Activated CD4-positive, alpha-beta T cell treated with anti-CD3 and anti-CD28 coated beads, Interleukin-2, amount 10 ng/mL, durations not matched to agents 24 days and 14 days (primary cell): ENCODE data around the gene ARID2. TPM values are rescaled to one million over a fixed set of nuclear protein-coding genes. Genes with fewer than 3 reads are reported as not detected.

Source experiments
- DNase-seq: peaks from one replicate; pipeline ENCODE4 v3.0.0; 2022
- H3K27ac Mint-ChIP-seq: one replicate; pipeline ENCODE4 v1.8.0; 2022; ENCODE audit warnings: mild to moderate bottlenecking, mixed read lengths
- H3K27me3 Mint-ChIP-seq: one replicate; pipeline ENCODE4 v1.8.0; 2022; ENCODE audit warnings: mixed read lengths
- H3K36me3 Mint-ChIP-seq: one replicate; pipeline ENCODE4 v1.8.0; 2022; ENCODE audit warnings: low read depth, mild to moderate bottlenecking, mixed read lengths
- H3K4me1 Mint-ChIP-seq: one replicate; pipeline ENCODE4 v1.8.0; 2021; ENCODE audit warnings: mixed read lengths
- H3K4me3 Mint-ChIP-seq: one replicate; pipeline ENCODE4 v1.8.0; 2022; ENCODE audit warnings: mild to moderate bottlenecking, moderate library complexity, mixed read lengths
- H3K9me3 Mint-ChIP-seq: one replicate; pipeline ENCODE4 v1.8.0; 2021; ENCODE audit warnings: mixed read lengths
- intact Hi-C: fragments of 100-400 bp; cut with micrococcal nuclease; formaldehyde crosslinking; loops from one replicate; pipeline ENCODE4 v1.15.1; 2023
- total RNA-seq: library from RNA; stranded (reverse); gene quantifications from 2 replicates; pipeline ENCODE4 v1.2.3, GENCODE V29; 2022

The ARID2 gene
- total RNA-seq, 1 donor from 2014 or later = 36.4 TPM

- H3K27me3 Mint-ChIP-seq = no peaks in the 10 kb centered on the region
- DNase-seq = no peak
These were observed 1.4 kb upstream of the ARID2 start for GRCh38 chr12:45727980-45728629.

GRCh38 chr12:45728630-45729232, 775 bp upstream of the ARID2 start:
- Mint-ChIP-seq H3K4me3 (peak overlapping the region; percentile 91), H3K27me3 (no peaks in the 10 kb centered on the region), H3K36me3 (peaks cover 19% of the 10 kb centered on the region), H3K9me3 (no peaks in the 10 kb centered on the region), H3K27ac (peak overlapping the region; percentile 99), H3K4me1 (peaks cover 27% of the 10 kb centered on the region)
- intact Hi-C loops = loop anchor here (1.0 to 10.0 kb wide), 8 partner anchors 58 to 1979 kb away; partner anchors contain the start of genes RPAP3 and SLC38A2
- peak; percentile 99 for DNase-seq

More at GRCh38 chr12:45727980-45728629, 1.4 kb upstream of the ARID2 start:
- H3K27ac Mint-ChIP-seq = peak overlapping the region; percentile 99
- intact Hi-C loops = loop anchor here (1.0 to 10.0 kb wide), 11 partner anchors 41 to 1979 kb away; partner anchors contain the start of genes ANO6, RPAP3, SCAF11 and SLC38A2
- peak overlapping the region; percentile 91 for H3K4me3 Mint-ChIP-seq
- no peaks in the 10 kb centered on the region for H3K9me3 Mint-ChIP-seq
- peaks cover 25% of the 10 kb centered on the region for H3K4me1 Mint-ChIP-seq
- H3K36me3 Mint-ChIP-seq = peaks cover 18% of the 10 kb centered on the region

DNA sequence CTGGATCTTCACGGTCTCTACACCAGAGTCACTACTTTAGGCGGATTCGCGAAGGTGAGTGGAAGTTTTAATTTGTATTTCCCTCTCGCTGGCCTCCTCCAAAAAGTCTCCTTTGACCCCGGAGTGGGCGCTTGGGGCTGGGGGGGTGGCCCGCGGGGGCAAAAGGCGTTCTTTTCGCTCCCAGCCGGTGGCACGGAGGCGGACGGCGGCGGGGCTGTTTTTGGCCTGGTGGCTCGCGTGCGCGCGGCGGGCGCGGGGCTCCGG, 510 bp downstream of the ARID2 start:
- H3K4me3 Mint-ChIP-seq = peak overlapping the region; percentile 91
- H3K27ac Mint-ChIP-seq = peak overlapping the region; percentile 99
- intact Hi-C loops = loop anchor here (2.0 kb wide), 2 partner anchors 15 to 539 kb away; partner anchors contain the start of gene SLC38A1
- no peak for DNase-seq
- no peaks in the 10 kb centered on the region for H3K9me3 Mint-ChIP-seq
- H3K36me3 Mint-ChIP-seq = peaks cover 24% of the 10 kb centered on the region
- H3K4me1 Mint-ChIP-seq = peaks cover 30% of the 10 kb centered on the region
- H3K27me3 Mint-ChIP-seq = no peaks in the 10 kb centered on the region

DNA sequence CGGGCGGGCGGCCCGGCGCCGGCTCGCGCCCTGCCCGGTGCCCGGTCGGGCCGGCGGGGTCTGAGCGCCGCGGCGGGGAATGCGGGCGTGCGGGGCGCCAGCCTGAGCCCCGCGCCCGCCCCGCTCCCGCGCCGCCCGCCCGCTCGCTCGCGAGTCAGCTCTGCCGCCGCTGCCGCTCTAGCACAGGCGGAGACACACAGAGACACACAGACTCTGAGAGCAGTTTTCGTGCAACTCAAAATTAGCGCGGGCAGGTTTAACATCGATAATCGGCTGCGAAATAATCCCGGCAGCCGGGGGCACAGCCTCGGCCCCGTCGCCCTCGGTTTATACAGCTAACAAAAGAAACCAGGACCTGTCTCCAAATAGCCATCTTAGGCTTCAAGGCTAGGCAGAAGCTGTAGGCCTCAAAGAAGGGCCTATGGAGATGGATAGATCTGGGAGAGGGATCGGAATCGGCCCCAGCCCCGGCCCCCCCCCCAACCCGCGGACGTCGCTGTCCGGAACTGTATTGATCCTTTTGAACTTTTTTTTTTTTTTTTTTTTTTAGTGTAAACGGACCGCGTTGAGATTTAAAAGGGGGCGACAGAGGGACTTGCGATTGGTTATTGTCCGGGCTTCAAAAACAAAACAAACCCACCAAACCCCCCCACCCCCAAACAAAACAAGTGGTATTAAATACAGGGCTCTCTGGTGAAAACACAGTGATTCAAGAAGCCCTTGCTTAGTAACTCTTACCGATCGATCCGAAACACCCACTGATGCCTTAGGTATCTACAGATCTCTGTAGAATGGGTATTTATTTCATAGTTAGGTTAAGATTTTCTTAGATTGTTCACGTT, 1.1 kb downstream of the ARID2 start:
- Mint-ChIP-seq H3K36me3 (peaks cover 29% of the 10 kb centered on the region), H3K4me1 (peaks cover 32% of the 10 kb centered on the region), H3K4me3 (peak overlapping the region; percentile 91), H3K27me3 (no peaks in the 10 kb centered on the region), H3K27ac (peak overlapping the region; percentile 94), H3K9me3 (no peaks in the 10 kb centered on the region)
- intact Hi-C loops = loop anchor here (2.0 kb wide), 2 partner anchors 14 to 538 kb away; partner anchors contain the start of gene SLC38A1
- peak; percentile 87 for DNase-seq

DNA sequence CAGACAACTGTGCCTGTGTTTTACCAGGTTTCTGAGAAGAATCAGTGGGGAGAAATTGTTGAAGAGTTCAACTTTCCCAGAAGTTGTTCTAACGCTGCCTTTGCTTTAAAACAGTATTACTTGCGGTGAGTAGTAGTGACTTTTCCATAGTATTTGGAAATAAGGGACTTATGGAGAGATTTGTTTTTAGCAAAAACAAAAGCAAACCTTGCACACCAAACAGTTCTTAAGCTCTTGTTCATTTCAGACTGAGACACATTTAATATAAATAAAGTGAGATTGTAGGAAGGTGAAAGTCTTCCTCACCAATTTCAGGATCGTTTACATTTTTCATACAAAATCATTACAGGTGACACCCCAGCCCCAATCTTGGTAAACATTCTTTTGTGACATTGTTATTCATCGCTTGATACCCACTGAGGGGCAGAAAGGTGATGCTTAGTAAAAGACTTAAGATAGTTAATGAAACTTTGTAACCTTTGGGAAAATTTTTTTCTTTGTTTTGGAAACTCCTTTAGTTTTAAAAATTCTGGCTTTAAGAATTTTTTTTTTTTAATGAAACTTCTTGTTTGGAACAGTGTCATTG, 1.8 kb downstream of the ARID2 start:
- peak overlapping the region; percentile 94 for H3K27ac Mint-ChIP-seq
- peak overlapping the region; percentile 91 for H3K4me3 Mint-ChIP-seq
- peaks cover 31% of the 10 kb centered on the region for H3K36me3 Mint-ChIP-seq
- DNase-seq = no peak
- H3K9me3 Mint-ChIP-seq = no peaks in the 10 kb centered on the region
- peaks cover 34% of the 10 kb centered on the region for H3K4me1 Mint-ChIP-seq
- no peaks in the 10 kb centered on the region for H3K27me3 Mint-ChIP-seq
- intact Hi-C loops = loop anchor here (2.0 kb wide), 2 partner anchors 14 to 538 kb away; partner anchors contain the start of gene SLC38A1

DNA sequence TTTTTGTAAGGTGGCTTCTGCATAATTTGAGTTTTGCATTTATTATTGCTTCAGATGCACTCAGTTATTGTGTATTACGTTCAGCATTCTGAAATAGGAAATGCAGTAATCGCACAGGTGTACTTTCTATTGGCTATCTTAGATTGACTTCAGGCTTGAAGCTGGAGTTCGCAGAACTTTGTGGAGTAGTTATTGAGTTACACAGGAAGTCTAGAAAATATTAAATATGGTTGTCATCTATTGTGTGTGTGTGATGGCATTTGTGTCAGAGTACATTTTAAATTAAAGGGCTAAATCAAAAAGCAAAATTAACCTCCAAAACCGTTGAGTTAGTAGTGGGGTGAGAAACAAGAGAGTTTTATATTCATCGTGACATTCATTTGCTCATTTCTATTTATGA, 2.7 kb downstream of the ARID2 start:
- H3K27me3 Mint-ChIP-seq = no peaks in the 10 kb centered on the region
- no peaks in the 10 kb centered on the region for H3K9me3 Mint-ChIP-seq
- H3K36me3 Mint-ChIP-seq = peaks cover 39% of the 10 kb centered on the region
- H3K27ac Mint-ChIP-seq = peak overlapping the region; percentile 79
- H3K4me3 Mint-ChIP-seq = peak overlapping the region; percentile 91
- peak; percentile 75 for DNase-seq
- peaks cover 34% of the 10 kb centered on the region for H3K4me1 Mint-ChIP-seq
- intact Hi-C loops = no loop called here

- Mint-ChIP-seq H3K27me3 (no peaks in the 10 kb centered on the region), H3K9me3 (no peaks in the 10 kb centered on the region), H3K36me3 (peaks cover 44% of the 10 kb centered on the region), H3K4me1 (peaks cover 30% of the 10 kb centered on the region), H3K4me3 (peak overlapping the region; percentile 79), H3K27ac (peak overlapping the region; percentile 65)
- intact Hi-C loops = no loop called here
- no peak for DNase-seq
These were observed 3.4 kb downstream of the ARID2 start for GRCh38 chr12:45732936-45733335.

- H3K27ac Mint-ChIP-seq = no peak overlapping the region
- peaks cover 25% of the 10 kb centered on the region for H3K4me1 Mint-ChIP-seq
- H3K4me3 Mint-ChIP-seq = no peak overlapping the region
- no peaks in the 10 kb centered on the region for H3K9me3 Mint-ChIP-seq
- peaks cover 59% of the 10 kb centered on the region for H3K36me3 Mint-ChIP-seq
- H3K27me3 Mint-ChIP-seq = no peaks in the 10 kb centered on the region
- intact Hi-C loops = no loop called here
- no peak for DNase-seq
These were observed 8.1 kb downstream of the ARID2 start for GRCh38 chr12:45737638-45738037.

DNA sequence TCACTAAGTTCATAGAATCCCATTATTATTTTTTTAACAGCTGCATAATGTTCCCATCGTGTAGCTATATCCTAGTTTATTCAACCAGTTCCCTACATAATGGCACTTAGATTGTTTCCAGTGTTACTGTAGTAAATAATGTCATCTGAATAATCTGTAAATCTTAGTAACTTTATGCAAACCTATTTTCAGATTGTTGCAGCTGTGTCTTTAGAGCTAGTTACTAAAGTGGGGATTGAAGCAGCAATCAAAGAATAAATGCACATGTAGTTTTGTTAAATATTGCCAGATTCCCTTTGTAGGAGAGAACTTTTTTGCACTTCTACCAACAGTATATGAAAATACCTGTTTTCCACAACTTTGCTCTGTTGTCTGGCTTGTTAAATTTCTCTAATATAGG, 13.1 kb downstream of the ARID2 start:
- H3K9me3 Mint-ChIP-seq = no peaks in the 10 kb centered on the region
- H3K27me3 Mint-ChIP-seq = no peaks in the 10 kb centered on the region
- peaks cover 34% of the 10 kb centered on the region for H3K36me3 Mint-ChIP-seq
- intact Hi-C loops = no loop called here
- peaks cover 24% of the 10 kb centered on the region for H3K4me1 Mint-ChIP-seq
- DNase-seq = no peak
- no peak overlapping the region for H3K27ac Mint-ChIP-seq
- no peak overlapping the region for H3K4me3 Mint-ChIP-seq

DNA sequence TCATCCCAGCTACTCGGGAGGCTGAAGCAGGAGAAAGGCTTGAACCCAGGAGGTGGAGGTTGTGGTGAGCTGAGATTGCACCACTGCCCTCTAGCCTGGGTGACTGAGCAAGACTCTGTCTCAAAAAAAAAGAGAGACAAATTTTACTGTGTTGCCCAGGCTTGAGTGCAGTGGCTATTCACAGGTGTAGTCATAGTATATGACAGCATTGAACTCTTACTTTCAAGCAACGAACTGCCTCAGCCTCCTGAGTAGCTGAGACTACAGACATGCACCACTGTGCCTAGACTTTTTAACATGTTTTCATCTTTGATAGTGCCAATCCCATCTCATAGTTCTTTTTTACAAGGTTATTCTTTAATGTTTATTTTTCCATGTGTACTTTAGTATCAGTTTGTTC, 13.7 kb downstream of the ARID2 start:
- H3K9me3 Mint-ChIP-seq = no peaks in the 10 kb centered on the region
- peaks cover 29% of the 10 kb centered on the region for H3K36me3 Mint-ChIP-seq
- DNase-seq = no peak
- H3K4me3 Mint-ChIP-seq = no peak overlapping the region
- H3K27ac Mint-ChIP-seq = no peak overlapping the region
- H3K27me3 Mint-ChIP-seq = no peaks in the 10 kb centered on the region
- peaks cover 28% of the 10 kb centered on the region for H3K4me1 Mint-ChIP-seq
- intact Hi-C loops = no loop called here

GRCh38 chr12:45745861-45746277, 16.4 kb downstream of the ARID2 start:
- intact Hi-C loops = loop anchor here (2.0 to 5.0 kb wide), 2 partner anchors 15 to 204 kb away; no protein-coding TSS in a partner anchor
- Mint-ChIP-seq H3K27me3 (no peaks in the 10 kb centered on the region), H3K27ac (no peak overlapping the region), H3K4me3 (no peak overlapping the region), H3K9me3 (no peaks in the 10 kb centered on the region), H3K4me1 (peaks cover 39% of the 10 kb centered on the region), H3K36me3 (peaks cover 35% of the 10 kb centered on the region)
- DNase-seq = no peak

DNA sequence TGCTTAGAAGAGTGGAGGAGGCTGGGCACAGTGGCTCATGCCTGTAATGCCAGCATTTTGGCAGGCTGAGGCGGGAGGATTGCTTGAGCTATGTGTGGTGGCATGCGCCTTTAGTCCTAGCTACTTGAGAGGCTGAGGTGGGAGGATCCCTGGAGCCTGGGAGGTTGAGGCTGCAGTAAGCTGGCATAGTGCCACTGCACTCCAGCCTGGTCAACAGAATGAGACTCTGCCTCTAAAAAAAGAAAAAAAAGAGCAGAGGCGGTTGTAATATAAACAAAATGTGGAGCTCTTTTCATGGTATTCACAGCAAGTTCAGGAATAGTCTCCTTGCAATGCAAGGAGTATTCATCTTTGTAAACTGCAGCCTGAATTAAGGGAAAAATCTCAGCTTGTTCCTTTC, 27.2 kb downstream of the ARID2 start:
- Mint-ChIP-seq H3K4me3 (no peak overlapping the region), H3K27me3 (no peaks in the 10 kb centered on the region), H3K27ac (no peak overlapping the region), H3K9me3 (no peaks in the 10 kb centered on the region), H3K4me1 (peaks cover 14% of the 10 kb centered on the region), H3K36me3 (peaks cover 7% of the 10 kb centered on the region)
- no peak for DNase-seq
- intact Hi-C loops = no loop called here

DNA sequence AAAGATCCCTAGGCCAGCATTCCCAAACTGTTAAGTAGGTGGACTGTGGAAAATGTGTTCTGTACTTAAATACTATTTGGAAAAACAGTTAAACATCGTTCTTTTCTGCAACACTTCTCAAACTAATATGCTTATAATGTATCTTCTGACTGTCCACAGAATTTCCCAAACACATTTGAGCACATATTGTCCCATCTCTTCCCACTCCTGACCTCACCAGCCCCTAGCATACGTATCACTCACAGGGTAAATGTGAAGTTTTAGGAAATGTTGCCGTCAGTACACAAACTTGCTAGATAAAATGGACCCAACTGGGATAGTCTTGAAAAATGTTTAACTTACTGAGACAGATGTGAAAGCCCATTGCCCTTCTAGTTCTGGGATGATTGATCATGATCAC, 27.7 kb downstream of the ARID2 start:
- DNase-seq = no peak
- no peaks in the 10 kb centered on the region for H3K27me3 Mint-ChIP-seq
- H3K9me3 Mint-ChIP-seq = no peaks in the 10 kb centered on the region
- no peak overlapping the region for H3K27ac Mint-ChIP-seq
- peaks cover 7% of the 10 kb centered on the region for H3K36me3 Mint-ChIP-seq
- intact Hi-C loops = no loop called here
- no peak overlapping the region for H3K4me3 Mint-ChIP-seq
- H3K4me1 Mint-ChIP-seq = peaks cover 14% of the 10 kb centered on the region
